Mesenteric fat pad (tissue), 1 donor: Measurements from ENCODE around the gene FNDC1. TPM values are rescaled to one million over a fixed set of nuclear protein-coding genes. Genes with fewer than 3 reads are reported as not detected.

Experiments
- DNase-seq: peaks from one replicate; pipeline ENCODE4 v3.0.0-alpha.2; 2020; ENCODE audit warnings: low spot score
- total RNA-seq: library from RNA; stranded (reverse); fragmentation: NEBNext Ultra II Directional; extraction: Animal tissue kit (Norgen Biotek cat#: 25700); gene quantifications from one replicate; pipeline ENCODE4 v1.2.1, GENCODE V29; 2021
- donor health status: DM: yes; HTN: yes; CAD: no.

FNDC1 gene
- total RNA-seq, 1 donor from 2014 or later, result 1.2 TPM

- DNase-seq, result no peak
Measured at GRCh38 chr6:159305804-159306537, 136.8 kb downstream of the FNDC1 start.

DNA sequence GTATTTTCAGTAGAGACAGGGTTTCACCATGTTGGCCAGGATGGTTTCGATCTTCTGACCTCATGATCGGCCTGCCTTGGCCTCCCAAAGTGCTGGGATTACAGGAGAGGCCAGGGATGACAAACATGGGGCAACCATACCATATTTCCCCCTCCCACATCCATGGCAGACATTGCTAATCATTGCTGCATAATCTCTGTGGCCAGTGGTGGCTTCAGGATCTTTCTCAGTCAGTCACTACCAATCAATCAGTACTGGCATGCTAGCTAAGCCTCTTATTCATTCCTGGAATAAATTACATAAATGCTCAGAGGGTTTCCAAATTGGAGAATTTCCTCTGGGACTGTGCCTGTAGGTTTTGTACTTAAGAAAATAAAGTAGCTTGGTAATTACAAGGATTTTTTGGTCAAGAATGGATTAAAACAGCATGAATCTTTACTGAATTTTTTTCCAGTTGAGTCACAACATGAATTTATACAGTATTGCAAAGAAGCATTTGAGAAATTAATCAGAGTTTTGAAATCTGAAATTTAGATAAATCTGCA lies 138.1 kb downstream of the FNDC1 start:
- DNase-seq, result no peak

DNA sequence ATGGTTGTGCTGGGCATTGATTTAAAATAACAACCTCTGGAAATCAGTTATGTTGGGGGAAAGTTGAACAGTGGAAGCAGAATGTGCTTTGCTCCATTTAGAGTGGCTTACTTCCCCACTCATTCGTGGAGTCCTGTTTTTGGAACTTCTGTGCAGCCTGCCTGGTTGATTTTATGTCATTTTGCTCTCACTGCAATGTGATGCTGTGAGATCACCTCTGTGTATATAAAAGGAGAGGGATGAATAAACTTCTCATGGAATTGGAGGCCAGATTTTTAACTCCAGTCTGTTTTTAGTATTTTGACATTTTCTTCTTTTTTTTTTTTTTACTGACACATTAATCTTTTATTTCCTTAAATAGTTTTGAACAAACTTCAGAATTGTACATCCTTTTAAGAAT lies 139.0 kb downstream of the FNDC1 start:
- no peak for DNase-seq

DNA sequence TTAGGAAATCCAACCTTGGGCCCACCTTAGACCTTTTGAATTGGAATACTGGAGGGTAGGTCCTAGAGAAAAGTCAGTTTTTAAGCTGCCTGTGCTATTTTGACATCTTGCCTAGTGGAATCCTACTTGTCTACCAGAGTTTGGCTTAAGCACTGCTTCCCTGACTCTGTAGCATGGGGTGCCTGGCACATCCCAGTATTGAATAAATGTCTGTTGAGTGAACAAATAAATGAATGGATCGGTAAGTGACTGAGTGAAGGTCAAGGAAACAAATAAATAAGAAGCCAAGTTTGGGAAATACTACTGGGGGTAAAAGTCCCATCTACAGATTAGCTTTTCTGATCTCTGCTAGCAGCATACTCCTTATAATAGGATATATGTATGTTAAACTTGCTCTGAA lies 140.5 kb downstream of the FNDC1 start:
- no peak for DNase-seq

DNA sequence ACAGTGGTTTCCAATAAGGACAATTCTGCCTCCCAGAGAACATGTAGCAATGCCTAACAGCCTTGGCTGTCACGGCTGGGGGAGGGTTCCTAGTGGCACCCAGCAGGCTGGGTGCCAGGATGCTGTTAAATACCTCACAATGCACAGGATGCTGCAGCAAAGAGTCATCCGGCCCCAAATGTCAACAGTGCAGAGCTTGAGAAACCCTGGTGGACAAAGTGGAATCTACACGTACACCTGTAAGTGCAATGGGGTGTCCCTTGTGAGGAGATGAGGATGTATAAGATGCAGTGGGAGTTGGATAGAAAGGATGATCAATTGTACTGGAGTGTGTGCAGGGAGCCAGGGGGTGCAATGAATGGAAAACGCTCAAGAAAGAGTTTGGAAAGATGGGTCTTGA lies 142.4 kb downstream of the FNDC1 start:
- DNase-seq, result no peak

DNA sequence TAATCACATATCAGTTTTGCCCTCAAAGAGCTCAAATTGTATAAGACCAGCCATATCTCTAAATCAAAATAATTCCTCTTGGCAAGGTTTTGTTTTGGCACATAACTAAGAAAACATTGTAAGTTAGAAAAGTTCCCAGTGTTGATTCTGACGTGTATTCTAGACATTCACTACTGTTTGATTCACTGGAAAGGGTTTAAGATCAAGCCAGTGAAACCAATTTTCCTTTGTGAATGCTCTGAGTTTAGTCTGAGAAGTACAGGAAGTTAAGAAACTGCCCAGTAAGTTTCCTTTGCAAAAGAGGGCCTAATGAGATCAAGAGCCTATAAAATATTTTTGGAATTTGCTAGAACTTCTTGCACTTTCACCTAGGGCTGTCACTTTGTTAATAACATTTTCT lies 143.0 kb downstream of the FNDC1 start:
- DNase-seq, result no peak

DNA sequence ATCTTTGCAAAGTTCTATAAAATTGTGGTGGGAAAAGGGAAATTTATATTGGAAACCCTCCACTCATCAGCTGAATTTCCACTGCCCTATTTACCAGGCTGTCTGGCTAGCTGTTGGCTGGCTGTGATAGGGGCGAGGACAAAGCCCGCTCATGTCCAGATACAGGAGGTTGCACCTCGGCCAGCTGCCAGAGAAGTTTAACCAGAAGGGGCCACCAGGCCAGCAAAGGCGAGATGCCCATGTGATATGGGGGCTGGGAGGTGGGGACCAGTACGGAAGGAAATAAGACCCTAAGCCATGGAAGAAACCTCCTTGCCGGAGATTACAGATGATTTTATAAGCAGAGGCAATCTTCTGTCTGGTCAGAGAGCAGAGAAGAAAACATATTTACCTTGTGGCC lies 143.8 kb downstream of the FNDC1 start:
- DNase-seq, result no peak

GRCh38 chr6:159315562-159315961 lies 146.4 kb downstream of the FNDC1 start:
- no peak for DNase-seq

- no peak for DNase-seq
Measured at GRCh38 chr6:159317430-159317829, 148.2 kb downstream of the FNDC1 start.

DNA sequence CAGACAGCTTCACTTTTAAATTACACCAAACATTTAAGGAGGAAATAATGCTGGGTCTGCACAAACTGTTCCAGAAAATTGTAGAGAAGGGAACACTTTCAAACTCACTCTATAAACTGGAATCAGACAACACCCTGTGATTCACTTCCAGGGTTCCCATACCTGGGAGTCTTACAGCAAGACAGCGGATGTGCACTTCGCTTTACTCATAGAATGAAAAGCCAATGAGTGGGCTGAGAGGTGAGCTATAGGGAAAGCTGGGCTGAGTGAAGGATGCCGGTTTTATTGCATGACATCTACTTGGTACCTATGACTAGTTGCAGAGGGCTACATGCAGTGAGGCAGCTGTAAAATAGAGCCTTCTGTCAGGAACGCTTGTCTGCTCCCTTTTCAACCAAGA lies 152.1 kb downstream of the FNDC1 start:
- no peak for DNase-seq

Other genes starting within 250 kb of the FNDC1 start
- gene RSPH3, start 169.2 kb upstream of the FNDC1 start, total RNA-seq, result 6.7 TPM
- 5.7 TPM for gene TAGAP, start 124.4 kb upstream of the FNDC1 start, total RNA-seq